H1 (cell line): Measurements from ENCODE around the gene CTXN3. TPM values are rescaled to one million over a fixed set of nuclear protein-coding genes. Genes with fewer than 3 reads are reported as not detected.

Experiments
- CTCF ChIA-PET: fragments of 300-600 bp; sonication (Branson Sonifier 250); formaldehyde crosslinking; loops from one replicate; lab custom pipeline; 2021; ENCODE audit not compliant: partially characterized antibody; lab: Charles Lee
- POLR2A ChIA-PET: fragments of 300-600 bp; sonication (Branson Sonifier 250); formaldehyde crosslinking; loops from one replicate; lab custom pipeline; 2021; ENCODE audit warnings: inconsistent platforms; ENCODE audit not compliant: partially characterized antibody; lab: Charles Lee
- DNase-seq, 2 experiments: peaks; one replicate each; pipeline versions ENCODE4 v3.0.0 to v3.0.0-alpha.2; 2010 to 2022; ENCODE audit warnings: low spot score in 2 of 2, low read depth in 1 of 2, mixed read lengths in 1 of 2
- FAIRE-seq: peaks from 2 replicates; lab custom pipeline; 2011; peaks lifted over from hg19 to GRCh38; lab: Jason Lieb, UNC
- H2AFZ ChIP-seq: 2 replicates; pipeline ENCODE4 v1.8.1; 2012; ENCODE audit warnings: low read length, inconsistent platforms
- H2AK5ac ChIP-seq: 2 replicates; pipeline ENCODE4 v1.6.1; 2013; ENCODE audit warnings: low read depth, low read length
- H2BK120ac ChIP-seq: replicated peaks from 2 replicates; pipeline ENCODE3; 2013; ENCODE audit warnings: low read depth, low read length, inconsistent platforms
- H2BK12ac ChIP-seq: 2 replicates; pipeline ENCODE4 v1.6.1; 2013; ENCODE audit warnings: low read depth, low read length
- H2BK15ac ChIP-seq: 2 replicates; pipeline ENCODE4 v1.6.1; 2013; ENCODE audit warnings: low read length
- H2BK20ac ChIP-seq: 2 replicates; pipeline ENCODE4 v1.6.1; 2013; ENCODE audit warnings: low read length
- H2BK5ac ChIP-seq: 2 replicates; pipeline ENCODE4 v1.6.1; 2013; ENCODE audit warnings: low read depth, low read length
- H3K14ac ChIP-seq: 2 replicates; pipeline ENCODE4 v1.6.1; 2013; ENCODE audit warnings: inconsistent platforms; ENCODE audit not compliant: insufficient read length
- H3K18ac ChIP-seq: 2 replicates; pipeline ENCODE4 v1.6.1; 2013; ENCODE audit warnings: low read length; ENCODE audit errors: extremely low read depth
- H3K23ac ChIP-seq: 2 replicates; pipeline ENCODE4 v1.6.1; 2013; ENCODE audit warnings: inconsistent platforms; ENCODE audit not compliant: insufficient read length
- H3K23me2 ChIP-seq: 2 replicates; pipeline ENCODE4 v1.6.1; 2013; ENCODE audit warnings: low read depth, low read length
- H3K27ac ChIP-seq: 2 replicates; pipeline ENCODE4 v1.6.1; 2011; ENCODE audit warnings: low read depth, low read length, inconsistent platforms
- H3K27me3 ChIP-seq, 4 experiments: replicated peaks in 1 of 4; 1 replicate in 1 of 4; 2 replicates in 3 of 4; pipeline versions ENCODE4 v1.6.1 to v1.8.1; 2011 to 2013; ENCODE audit warnings: low read length in 3 of 4, mild to moderate bottlenecking in 3 of 4, inconsistent platforms in 2 of 4, mixed read lengths in 2 of 4, moderate library complexity in 1 of 4; ENCODE audit not compliant: control insufficient read depth in 3 of 4, insufficient read depth in 3 of 4; ENCODE audit errors: extremely low read depth in 1 of 4
- H3K36me3 ChIP-seq, 4 experiments: 2 replicates each; pipeline versions ENCODE4 v1.6.1 to v1.8.1; 2011 to 2013; ENCODE audit warnings: mild to moderate bottlenecking in 4 of 4, low read length in 3 of 4, moderate library complexity in 2 of 4, control low read depth in 1 of 4, inconsistent platforms in 1 of 4; ENCODE audit not compliant: insufficient read depth in 4 of 4, control insufficient read depth in 2 of 4
- H3K4ac ChIP-seq: replicated peaks from 2 replicates; pipeline ENCODE3; 2013; ENCODE audit warnings: low read length, low read depth, mixed read lengths, inconsistent platforms; ENCODE audit not compliant: insufficient read length
- H3K4me1 ChIP-seq, 4 experiments: replicated peaks in 1 of 4; 1 replicate in 1 of 4; 2 replicates in 3 of 4; pipeline versions ENCODE4 v1.6.1 to v1.8.1; 2011 to 2013; ENCODE audit warnings: low read length in 3 of 4, inconsistent platforms in 2 of 4, mixed read lengths in 1 of 4; ENCODE audit not compliant: insufficient read depth in 4 of 4, control insufficient read depth in 3 of 4
- H3K4me2 ChIP-seq, 2 experiments: 2 replicates each; pipeline versions ENCODE4 v1.6.1 to v1.8.1; 2011 to 2013; ENCODE audit warnings: low read depth in 2 of 2, low read length in 2 of 2, control low read depth in 1 of 2, inconsistent platforms in 1 of 2, mild to moderate bottlenecking in 1 of 2; ENCODE audit not compliant: insufficient read depth in 1 of 2
- H3K4me3 ChIP-seq, 4 experiments: fragments of 200-600, 300-600 bp in 1 of 4; sonication (generic), shearing (Covaris generic), sonication (Bioruptor Twin) in 1 of 4; 2 replicates each; pipeline versions ENCODE4 v1.5.1 to v1.8.1; 2011 to 2016; ENCODE audit warnings: low read length in 4 of 4, low read depth in 3 of 4, control low read depth in 2 of 4, inconsistent platforms in 2 of 4, mild to moderate bottlenecking in 2 of 4, mixed read lengths in 1 of 4, moderate library complexity in 1 of 4; ENCODE audit not compliant: insufficient read depth in 2 of 4; ENCODE audit errors: extremely low read depth in 1 of 4
- H3K56ac ChIP-seq: replicated peaks from 2 replicates; pipeline ENCODE3; 2013; ENCODE audit warnings: low read depth, mild to moderate bottlenecking, mixed read lengths, low read length, inconsistent platforms; ENCODE audit not compliant: insufficient read length
- H3K79me1 ChIP-seq: 2 replicates; pipeline ENCODE4 v1.6.1; 2013; ENCODE audit warnings: low read depth, low read length, control low read depth
- H3K79me2 ChIP-seq, 2 experiments: 2 replicates each; pipeline versions ENCODE4 v1.6.1 to v1.8.1; 2012 to 2013; ENCODE audit warnings: low read length in 2 of 2, mild to moderate bottlenecking in 2 of 2, inconsistent platforms in 1 of 2; ENCODE audit not compliant: insufficient read depth in 2 of 2, control insufficient read depth in 1 of 2
- H3K9ac ChIP-seq, 4 experiments: replicated peaks in 1 of 4; 1 replicate in 1 of 4; 2 replicates in 3 of 4; pipeline versions ENCODE4 v1.6.1 to v1.8.1; 2011 to 2013; ENCODE audit warnings: low read depth in 3 of 4, low read length in 3 of 4, control low read depth in 2 of 4, mild to moderate bottlenecking in 2 of 4, moderate library complexity in 2 of 4, inconsistent platforms in 1 of 4; ENCODE audit errors: extremely low read depth in 1 of 4
- H3K9me3 ChIP-seq, 2 experiments: 2 replicates each; pipeline versions ENCODE4 v1.6.1 to v1.8.1; 2012 to 2013; ENCODE audit warnings: mild to moderate bottlenecking in 2 of 2, moderate library complexity in 2 of 2, control low read depth in 1 of 2, inconsistent platforms in 1 of 2, low read depth in 1 of 2, low read length in 1 of 2, mixed read lengths in 1 of 2; ENCODE audit not compliant: insufficient read depth in 2 of 2
- H4K20me1 ChIP-seq, 2 experiments: replicated peaks in 1 of 2; 2 replicates each; pipeline versions ENCODE3 to v1.8.1; 2011 to 2013; ENCODE audit warnings: inconsistent platforms in 2 of 2, low read length in 2 of 2, mild to moderate bottlenecking in 1 of 2; ENCODE audit not compliant: insufficient read depth in 2 of 2, control insufficient read depth in 1 of 2
- H4K5ac ChIP-seq: 2 replicates; pipeline ENCODE4 v1.6.1; 2013; ENCODE audit warnings: low read length, low read depth, mixed read lengths, inconsistent platforms; ENCODE audit not compliant: insufficient read length
- H4K8ac ChIP-seq: 2 replicates; pipeline ENCODE4 v1.8.0; 2013; ENCODE audit warnings: mild to moderate bottlenecking, moderate library complexity, low read length, inconsistent platforms; ENCODE audit not compliant: insufficient read depth; ENCODE audit errors: extremely low read depth
- H4K91ac ChIP-seq: replicated peaks from 2 replicates; pipeline ENCODE3; 2013; ENCODE audit warnings: low read length, mixed read lengths, inconsistent platforms; ENCODE audit not compliant: insufficient read length
- BRCA1 ChIP-seq: IDR thresholded peaks from 2 replicates; pipeline ENCODE4 v1.6.1; 2012; ENCODE audit warnings: low read depth, low read length, improper control_type of control experiment
- CTCF ChIP-seq, 3 experiments: IDR thresholded peaks; 1 replicate in 2 of 3; 2 replicates in 1 of 3; pipeline versions ENCODE4 v1.5.1 to v1.6.1; 2011; ENCODE audit warnings: low read length in 3 of 3, mild to moderate bottlenecking in 3 of 3, inconsistent platforms in 2 of 3, low read depth in 1 of 3, moderate library complexity in 1 of 3; ENCODE audit not compliant: insufficient read depth in 1 of 3; ENCODE audit errors: control extremely low read depth in 1 of 3
- EP300 ChIP-seq, 2 experiments: IDR thresholded peaks; 1 replicate in 1 of 2; 2 replicates in 1 of 2; pipeline ENCODE4 v1.6.1; 2011 to 2012; ENCODE audit warnings: low read depth in 2 of 2, low read length in 2 of 2, mild to moderate bottlenecking in 2 of 2, borderline replicate concordance in 1 of 2, inconsistent platforms in 1 of 2, moderate library complexity in 1 of 2
- EZH2 ChIP-seq: fragments of 200-600 bp; sonication (generic); IDR thresholded peaks from 2 replicates; pipeline ENCODE4 v1.7.1; 2012; ENCODE audit warnings: low read depth, mild to moderate bottlenecking, moderate library complexity, low read length, inconsistent platforms; ENCODE audit not compliant: severe bottlenecking
- GTF2F1 ChIP-seq: IDR thresholded peaks from 2 replicates; pipeline ENCODE4 v1.6.1; 2012; ENCODE audit warnings: low read depth, low read length, improper control_type of control experiment, borderline replicate concordance
- MAFK ChIP-seq: IDR thresholded peaks from 2 replicates; pipeline ENCODE4 v1.6.1; 2012; ENCODE audit warnings: low read depth, mild to moderate bottlenecking, improper control_type of control experiment, low read length
- NRF1 ChIP-seq: IDR thresholded peaks from 2 replicates; pipeline ENCODE4 v1.6.1; 2011; ENCODE audit warnings: mild to moderate bottlenecking, low read depth, low read length, improper control_type of control experiment
- RAD21 ChIP-seq, 2 experiments: IDR thresholded peaks in 1 of 2; conservative IDR thresholded peaks in 1 of 2; 2 replicates each; pipeline ENCODE4 v1.6.1; 2011; ENCODE audit warnings: low read depth in 2 of 2, low read length in 2 of 2, improper control_type of control experiment in 1 of 2, inconsistent platforms in 1 of 2, mild to moderate bottlenecking in 1 of 2, moderate library complexity in 1 of 2
- SAP30 ChIP-seq: fragments of 300-600 bp; sonication (generic); IDR thresholded peaks from 2 replicates; pipeline ENCODE4 v1.7.1; 2012; ENCODE audit warnings: low read length, moderate library complexity, mild to moderate bottlenecking, inconsistent platforms; ENCODE audit not compliant: insufficient read depth, insufficient replicate concordance
- WGBS, 2 experiments: shearing (Covaris generic) in 1 of 2; methylation state at CpG; one replicate each; pipeline versions ENCODE4 v1.1.6 to v1.1.7; 2013 to 2015; ENCODE audit warnings: low lambda C conversion rate in 2 of 2, mixed read lengths in 2 of 2, inconsistent platforms in 1 of 2, low coverage in 1 of 2, missing lambda C conversion rate in 1 of 2; ENCODE audit not compliant: insufficient replicate concordance in 2 of 2, insufficient coverage in 1 of 2, insufficient read length in 1 of 2; ENCODE audit errors: extremely low coverage in 1 of 2, missing lambda C conversion rate in 1 of 2; 5-methylcytosine and 5-hydroxymethylcytosine counted together
- polyA plus RNA-seq, 7 experiments: library from polyadenylated mRNA; depleted of rRNA in 3 of 7; stranded (reverse) in 5 of 7; unstranded in 2 of 7; fragments of >200 nt in 5 of 7; fragments of 200-250 nt in 2 of 7; gene quantifications; 1 replicate in 5 of 7; 2 replicates in 1 of 7; 4 replicates in 1 of 7; pipeline versions ENCODE4 v1.2.1 to v1.2.3, GENCODE V29; 2011 to 2013; ENCODE audit warnings: missing spikeins in 2 of 7, mixed read lengths in 2 of 7
- total RNA-seq: library from RNA; stranded (reverse); fragmentation: NEBNext Ultra II Directional; extraction: Animal tissue kit (Norgen Biotek cat#: 25700); gene quantifications from 2 replicates; pipeline ENCODE4 v1.2.1, GENCODE V29; 2021

CTXN3 gene
- total and polyA plus RNA-seq, 2 of the 8 experiments (the other 6 are each of a cell fraction or from before 2014, with no cell fraction given), result 0.05 TPM; not detected in 1

GRCh38 chr5:127671218-127671617, 22.3 kb downstream of the CTXN3 start:
- H3K36me3 ChIP-seq, result no peaks in the 10 kb centered on the region
- no peak overlapping the region for H2BK120ac ChIP-seq
- no peaks in the 10 kb centered on the region for H3K79me2 ChIP-seq
- H2BK15ac ChIP-seq, result no peak overlapping the region
- no peaks in the 10 kb centered on the region for H3K79me1 ChIP-seq
- no peak overlapping the region for H4K5ac ChIP-seq
- TF ChIP-seq RAD21 (IDR thresholded peaks at IDR 0.05 in 1 of 2, conservative IDR thresholded peaks at IDR 0.05 in 1 of 2; ENCODE audit: low read depth in 2 of 2, low read length in 2 of 2), result no peak
- no peak for TF ChIP-seq EP300 (IDR thresholded peaks at IDR 0.05; ENCODE audit: borderline replicate concordance in 1 of 2, low read depth in 2 of 2, low read length in 2 of 2)
- no peak for TF ChIP-seq CTCF (IDR thresholded peaks at IDR 0.05; ENCODE audit: control extremely low read depth in 1 of 3, insufficient read depth in 1 of 3, low read depth in 1 of 3, low read length in 3 of 3)
- no peak for TF ChIP-seq SAP30
- no peak for TF ChIP-seq GTF2F1
- TF ChIP-seq NRF1, result no peak
- no peak for TF ChIP-seq BRCA1
- TF ChIP-seq EZH2, result no peak
- TF ChIP-seq MAFK, result no peak
- TF ChIP-seq, all 59 proteins: peak for 0
- Histone ChIP-seq H3K4me3 (no peak overlapping the region), H4K20me1 (no peaks in the 10 kb centered on the region), H4K91ac (no peak overlapping the region), H3K4me1 (no peaks in the 10 kb centered on the region), H2AK5ac (no peak overlapping the region), H2BK5ac (no peak overlapping the region), H3K23me2 (peaks cover 2% of the 10 kb centered on the region; the same call in 1 of the 2 replicates), H3K9ac (no peak overlapping the region), H3K14ac (no peak overlapping the region), H2AFZ (no peak overlapping the region), H3K56ac (no peak overlapping the region), H3K9me3 (no peaks in the 10 kb centered on the region), H3K23ac (no peak overlapping the region), H4K8ac (no peak overlapping the region), H3K27me3 (peaks cover 0 to 1% (median 0%) of the 10 kb centered on the region in 4 experiments; a peak in 1 of 7 replicates), H3K27ac (no peak overlapping the region), H3K4ac (no peak overlapping the region), H2BK12ac (no peak overlapping the region), H3K18ac (no peak overlapping the region), H2BK20ac (no peak overlapping the region), H3K4me2 (no peak overlapping the region)
- DNase-seq, result no peak
- ChIA-PET POLR2A (no interaction called here), CTCF (interaction anchor here (0.6 to 1.1 kb wide), 3 partner anchors 8 to 86 kb away, joined by 3 read pairs; no protein-coding TSS in a partner anchor)
- WGBS, 2 experiments, result 90% methylated on average over 6 of the region's 6 CpGs; no CpG with 5 or more reads in 1 of the 2 experiments
- no peak for FAIRE-seq
